Measurements from ENCODE around the gene SOHLH1.

GRCh38 chr9:135692410-135692809, 6.9 kb downstream of the SOHLH1 start:
- TF ChIP-seq ZNF274 (CRISPR knock-in tag; IDR thresholded peaks at IDR 0.05) (no peak), NR2C2 (CRISPR knock-in tag; IDR thresholded peaks at IDR 0.05; ENCODE audit: borderline replicate concordance) (no peak), ZFP36 (IDR thresholded peaks at IDR 0.05; ENCODE audit: borderline replicate concordance, low read depth, low read length, partially characterized antibody) (no peak), ZNF503 (CRISPR knock-in tag; IDR thresholded peaks at IDR 0.05) (no peak), SMARCC2 (IDR thresholded peaks at IDR 0.05) (no peak), SRF (IDR thresholded peaks at IDR 0.05; ENCODE audit: low read depth, low read length) (no peak), TAF1 (CRISPR knock-in tag; IDR thresholded peaks at IDR 0.05) (no peak), CTCF (CRISPR knock-in tag; IDR thresholded peaks at IDR 0.05) (no peak), MEIS2 (CRISPR knock-in tag; IDR thresholded peaks at IDR 0.05) (no peak), TARDBP (CRISPR knock-in tag; IDR thresholded peaks at IDR 0.05) (no peak), PLSCR1 (CRISPR knock-in tag; IDR thresholded peaks at IDR 0.05; ENCODE audit: borderline replicate concordance) (no peak), ZNF343 (CRISPR knock-in tag; IDR thresholded peaks at IDR 0.05) (no peak)

All from HepG2 (cell line).